Cardiac muscle cell (in vitro differentiated cells and primary cell): Measurements from ENCODE around the gene CHD6. TPM values are rescaled to one million over a fixed set of nuclear protein-coding genes. Genes with fewer than 3 reads are reported as not detected.

Experiments
- DNase-seq, 2 donors: peaks; one replicate each; pipeline versions ENCODE4 v3.0.0 to v3.0.0-alpha.2; 2010 to 2017; ENCODE audit warnings: low read depth in 1 of 2, low spot score in 1 of 2
- H3K27ac ChIP-seq: fragments of 200-600 bp; sonication (generic); 2 replicates; pipeline ENCODE4 v1.5.1; 2016
- H3K27me3 ChIP-seq: fragments of 200-600 bp; sonication (generic); 2 replicates; pipeline ENCODE4 v1.6.0; 2016; ENCODE audit warnings: control low read depth
- H3K36me3 ChIP-seq: fragments of 200-600 bp; sonication (generic); 2 replicates; pipeline ENCODE4 v1.5.1; 2016; ENCODE audit warnings: control low read depth
- H3K4me1 ChIP-seq: fragments of 200-600 bp; sonication (generic); 2 replicates; pipeline ENCODE4 v1.8.1; 2017; ENCODE audit warnings: low read depth, mild to moderate bottlenecking, mixed run types
- H3K4me3 ChIP-seq: fragments of 200-600 bp; sonication (generic); 2 replicates; pipeline ENCODE4 v1.5.1; 2016; ENCODE audit warnings: mild to moderate bottlenecking
- H3K9me3 ChIP-seq: fragments of 200-600 bp; sonication (generic); 2 replicates; pipeline ENCODE4 v1.5.1; 2017; ENCODE audit warnings: low read depth, mild to moderate bottlenecking, control low read depth
- polyA plus RNA-seq: library from polyadenylated mRNA; unstranded; fragments of >200 nt; fragmentation: Nextera tagmentation; extraction: Ambion mirVana; gene quantifications from 2 replicates; pipeline ENCODE4 v1.2.1, GENCODE V29; 2016
- total RNA-seq: library from RNA; depleted of rRNA; stranded (reverse); fragments of >200 nt; gene quantifications from 2 replicates; pipeline ENCODE4 v1.2.3, GENCODE V29; 2016
- TF ChIP-seq, protein P1 (sequence below): IDR thresholded peaks from 2 replicates; pipeline ENCODE4 v1.5.1; 2012; ENCODE audit warnings: low read depth, mild to moderate bottlenecking, low read length

CHD6 gene
- total and polyA plus RNA-seq, 2 experiments from 2014 or later = 56.3 to 61.9 TPM

DNA sequence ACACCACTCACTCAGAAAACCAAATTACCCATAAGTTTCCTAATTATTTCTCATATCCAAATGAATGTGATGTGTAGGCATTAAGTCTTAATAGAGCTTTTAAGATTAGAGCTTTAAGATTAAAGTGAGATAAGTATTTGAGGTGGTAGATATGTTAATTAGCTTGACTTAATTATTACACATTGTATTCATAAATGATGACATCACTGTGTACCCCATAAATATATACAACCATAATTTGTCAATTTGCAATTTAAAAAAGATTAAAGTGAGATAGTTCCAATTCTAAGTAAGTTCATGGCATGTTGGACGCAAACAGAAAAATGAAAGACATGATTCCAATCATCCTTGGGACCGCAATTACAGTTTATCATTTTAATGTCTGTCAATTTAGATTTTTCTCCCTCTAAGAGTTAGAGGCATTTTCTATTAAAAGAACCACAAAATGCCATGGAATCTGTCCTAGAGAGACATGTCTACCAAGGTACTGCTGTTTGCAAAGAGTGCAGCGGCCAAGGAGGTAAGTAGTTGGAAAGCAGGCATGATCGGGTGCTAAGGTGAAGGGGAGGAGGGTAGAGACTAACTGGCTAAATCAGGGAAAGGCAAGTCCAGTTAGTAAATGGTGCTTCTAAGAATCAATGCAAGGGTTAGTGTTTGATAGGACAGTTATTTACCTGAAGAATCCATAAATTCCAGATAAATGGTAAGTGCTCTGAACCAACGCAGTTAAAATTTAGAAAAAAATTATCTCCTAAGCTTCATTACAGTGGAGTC, 65.7 kb downstream of the CHD6 start:
- no peak overlapping the region for H3K27ac ChIP-seq
- H3K27me3 ChIP-seq = no peaks in the 10 kb centered on the region
- H3K9me3 ChIP-seq = no peaks in the 10 kb centered on the region
- H3K4me1 ChIP-seq = no peaks in the 10 kb centered on the region
- no peaks in the 10 kb centered on the region for H3K36me3 ChIP-seq
- TF ChIP-seq, protein P1, sequence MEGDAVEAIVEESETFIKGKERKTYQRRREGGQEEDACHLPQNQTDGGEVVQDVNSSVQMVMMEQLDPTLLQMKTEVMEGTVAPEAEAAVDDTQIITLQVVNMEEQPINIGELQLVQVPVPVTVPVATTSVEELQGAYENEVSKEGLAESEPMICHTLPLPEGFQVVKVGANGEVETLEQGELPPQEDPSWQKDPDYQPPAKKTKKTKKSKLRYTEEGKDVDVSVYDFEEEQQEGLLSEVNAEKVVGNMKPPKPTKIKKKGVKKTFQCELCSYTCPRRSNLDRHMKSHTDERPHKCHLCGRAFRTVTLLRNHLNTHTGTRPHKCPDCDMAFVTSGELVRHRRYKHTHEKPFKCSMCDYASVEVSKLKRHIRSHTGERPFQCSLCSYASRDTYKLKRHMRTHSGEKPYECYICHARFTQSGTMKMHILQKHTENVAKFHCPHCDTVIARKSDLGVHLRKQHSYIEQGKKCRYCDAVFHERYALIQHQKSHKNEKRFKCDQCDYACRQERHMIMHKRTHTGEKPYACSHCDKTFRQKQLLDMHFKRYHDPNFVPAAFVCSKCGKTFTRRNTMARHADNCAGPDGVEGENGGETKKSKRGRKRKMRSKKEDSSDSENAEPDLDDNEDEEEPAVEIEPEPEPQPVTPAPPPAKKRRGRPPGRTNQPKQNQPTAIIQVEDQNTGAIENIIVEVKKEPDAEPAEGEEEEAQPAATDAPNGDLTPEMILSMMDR = no peak
- H3K4me3 ChIP-seq = no peak overlapping the region
- DNase-seq = no peak

DNA sequence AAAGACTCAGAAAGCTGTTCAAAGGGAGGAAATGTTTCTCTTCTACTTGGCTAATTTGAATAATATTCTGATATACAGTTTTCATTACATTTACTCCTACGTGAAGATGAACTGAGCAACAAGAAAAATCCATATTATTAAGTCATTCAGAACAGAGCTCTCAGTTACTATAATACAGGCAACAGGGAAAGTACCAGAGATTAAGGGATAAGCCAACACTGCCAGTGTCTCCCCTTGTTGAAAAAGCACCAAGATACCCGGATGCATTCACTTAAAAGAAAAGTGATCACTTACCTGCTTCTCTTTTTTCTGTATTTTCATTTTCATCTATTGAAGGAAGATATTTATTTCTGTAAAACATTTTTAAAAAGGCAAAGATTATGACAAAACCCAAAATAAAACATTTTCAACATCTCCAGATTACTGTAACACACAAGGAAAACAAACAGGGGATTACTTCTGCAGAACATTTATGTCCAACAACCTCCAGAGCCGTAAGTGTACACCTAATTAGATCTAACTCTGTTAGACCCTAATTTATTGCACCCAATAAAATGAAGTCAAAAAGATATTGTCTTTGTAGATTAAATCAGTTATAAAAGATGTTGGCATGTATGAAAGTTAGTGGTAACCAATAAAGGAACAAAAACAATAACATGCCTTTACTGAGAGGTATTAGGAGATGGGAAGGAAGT, 67.0 kb downstream of the CHD6 start:
- no peak overlapping the region for H3K27ac ChIP-seq
- TF ChIP-seq, protein P1 = no peak

DNA sequence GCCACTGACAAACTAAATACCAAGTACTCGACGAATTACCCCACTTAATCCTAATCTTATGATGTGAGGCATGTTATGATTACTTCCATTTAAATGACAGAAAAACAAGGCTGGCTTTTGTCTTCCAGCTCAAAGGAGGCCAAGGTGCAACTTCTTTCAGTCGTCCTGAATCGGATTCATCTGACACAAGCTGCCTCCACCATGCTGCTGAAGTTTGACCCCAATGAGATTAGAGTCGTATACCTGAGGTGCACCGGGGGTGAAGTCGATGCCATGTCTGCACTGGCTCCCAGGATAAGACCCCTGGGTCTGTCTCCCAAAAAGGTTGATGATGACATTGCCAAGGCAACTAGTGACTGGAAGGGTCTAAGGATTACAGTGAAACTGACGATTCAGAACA, 71.0 kb downstream of the CHD6 start:
- Histone ChIP-seq H3K36me3 (no peaks in the 10 kb centered on the region), H3K9me3 (no peaks in the 10 kb centered on the region), H3K27ac (no peak overlapping the region), H3K4me3 (no peak overlapping the region), H3K27me3 (no peaks in the 10 kb centered on the region), H3K4me1 (no peaks in the 10 kb centered on the region)
- no peak for DNase-seq
- TF ChIP-seq, protein P1 = no peak

More for the DNA sequence above, 67.0 kb downstream of the CHD6 start:
- H3K36me3 ChIP-seq = no peaks in the 10 kb centered on the region
- H3K4me1 ChIP-seq = no peaks in the 10 kb centered on the region
- H3K4me3 ChIP-seq = no peak overlapping the region
- H3K9me3 ChIP-seq = no peaks in the 10 kb centered on the region
- no peak for DNase-seq
- H3K27me3 ChIP-seq = no peaks in the 10 kb centered on the region

DNA sequence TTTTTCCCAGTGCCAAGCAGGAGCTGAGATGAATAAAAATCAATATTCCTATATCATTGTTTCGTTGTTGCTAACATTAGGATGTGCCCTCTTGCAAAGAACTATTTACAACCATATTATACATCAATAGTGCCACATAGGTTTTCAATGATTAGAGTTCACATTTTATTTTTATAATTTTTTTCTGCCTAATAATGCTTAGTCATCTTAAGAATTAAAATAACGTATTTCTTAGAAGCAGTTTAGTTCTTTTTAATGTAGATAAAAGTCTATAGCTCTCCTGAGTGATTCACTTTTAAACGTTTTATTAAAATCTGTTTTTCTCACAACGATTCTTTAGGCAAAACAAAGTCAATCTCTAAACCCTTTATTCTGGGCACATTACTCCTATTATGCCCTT, 71.6 kb downstream of the CHD6 start:
- no peaks in the 10 kb centered on the region for H3K9me3 ChIP-seq
- H3K4me1 ChIP-seq = no peaks in the 10 kb centered on the region
- TF ChIP-seq, protein P1 = no peak
- H3K36me3 ChIP-seq = no peaks in the 10 kb centered on the region
- no peak overlapping the region for H3K4me3 ChIP-seq
- no peak for DNase-seq
- H3K27me3 ChIP-seq = no peaks in the 10 kb centered on the region
- H3K27ac ChIP-seq = no peak overlapping the region

DNA sequence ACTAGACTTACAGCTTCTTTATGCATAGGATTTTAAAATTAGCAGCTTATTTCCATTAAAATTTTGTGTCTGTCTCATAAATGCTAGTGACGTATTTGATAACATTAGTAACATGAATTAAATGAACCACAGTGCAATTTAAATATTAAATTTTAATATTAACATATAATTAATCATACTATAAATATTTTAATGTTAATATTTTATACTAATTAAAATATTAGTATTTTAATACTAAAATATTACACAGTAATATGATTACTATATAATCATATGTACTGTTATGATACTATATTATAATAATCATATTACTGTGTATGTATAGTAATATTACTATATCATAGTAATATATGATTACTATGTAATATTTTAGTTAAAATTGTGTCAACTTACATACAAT, 73.7 kb downstream of the CHD6 start:
- Histone ChIP-seq H3K9me3 (no peaks in the 10 kb centered on the region), H3K36me3 (no peaks in the 10 kb centered on the region), H3K27me3 (no peaks in the 10 kb centered on the region), H3K4me3 (no peak overlapping the region), H3K27ac (no peak overlapping the region), H3K4me1 (no peaks in the 10 kb centered on the region)
- DNase-seq = no peak
- TF ChIP-seq, protein P1 = no peak
